Measurements from ENCODE around the gene KCNK18. TPM values are rescaled to one million over a fixed set of nuclear protein-coding genes. Genes with fewer than 3 reads are reported as not detected.

KCNK18 gene
- total RNA-seq, 2 experiments from 2014 or later = not detected

DNA sequence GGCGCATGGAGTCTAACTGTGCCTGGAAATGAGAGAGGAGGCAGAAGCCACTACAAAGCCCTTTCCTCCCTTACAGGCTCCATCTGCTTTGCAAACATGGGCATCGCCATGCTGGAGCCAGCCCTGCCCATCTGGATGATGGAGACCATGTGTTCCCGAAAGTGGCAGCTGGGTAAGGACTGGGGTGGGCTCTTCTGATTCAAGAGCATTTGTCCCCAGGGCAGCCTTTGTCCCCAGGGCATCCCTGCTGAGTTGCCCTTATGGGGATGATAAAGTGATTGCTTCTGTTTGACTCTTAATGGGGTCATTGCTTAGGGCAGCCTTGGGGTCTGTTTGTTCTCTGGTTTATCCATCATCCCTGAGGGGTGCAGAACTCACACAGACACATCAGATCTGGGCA is 60.4 kb downstream of the KCNK18 start:
- H3K27me3 Mint-ChIP-seq = peaks cover 13% of the 10 kb centered on the region
- CTCF ChIA-PET = no interaction called here
- no peak overlapping the region for H3K27ac Mint-ChIP-seq
- H3K36me3 ChIP-seq (ENCODE audit: insufficient read depth, low read length) = no peaks in the 10 kb centered on the region
- H3K36me3 Mint-ChIP-seq (ENCODE audit: low read depth) = no peaks in the 10 kb centered on the region
- intact Hi-C loops (cut with DNase I, micrococcal nuclease) = no loop called here
- no peaks in the 10 kb centered on the region for H3K4me1 ChIP-seq (ENCODE audit: insufficient read depth, low read length)
- no peaks in the 10 kb centered on the region for H3K9me3 Mint-ChIP-seq
- no peak for ATAC-seq (ENCODE audit: poor library complexity)
- no peak for DNase-seq
- H3K4me3 ChIP-seq (ENCODE audit: low read length) = no peak overlapping the region
- no peak overlapping the region for H3K27ac ChIP-seq (ENCODE audit: low read depth in 1 of 2, low read length in 2 of 2)
- no peak overlapping the region for H3K4me3 Mint-ChIP-seq
- peaks cover 0 to 4% of the 10 kb centered on the region in 2 experiments for H3K9me3 ChIP-seq (ENCODE audit: control insufficient read depth in 1 of 2, insufficient read depth in 1 of 2, low read length in 2 of 2)
- no peaks in the 10 kb centered on the region for H3K27me3 ChIP-seq (ENCODE audit: control insufficient read depth in 1 of 2, insufficient read depth in 2 of 2, low read length in 2 of 2)
- peaks cover 16% of the 10 kb centered on the region for H3K4me1 Mint-ChIP-seq (ENCODE audit: low read depth)
- TF ChIP-seq CTCF (IDR thresholded peaks at IDR 0.05) = no peak
- POLR2A ChIA-PET = no interaction called here

- Histone ChIP-seq H3K9me3 (ENCODE audit: control insufficient read depth in 1 of 2, insufficient read depth in 1 of 2, low read length in 2 of 2) (peaks cover 0 to 4% of the 10 kb centered on the region in 2 experiments), H3K4me3 (ENCODE audit: low read length) (no peak overlapping the region), H3K36me3 (ENCODE audit: insufficient read depth, low read length) (no peaks in the 10 kb centered on the region), H3K27me3 (ENCODE audit: control insufficient read depth in 1 of 2, insufficient read depth in 2 of 2, low read length in 2 of 2) (no peaks in the 10 kb centered on the region), H3K4me1 (ENCODE audit: insufficient read depth, low read length) (no peaks in the 10 kb centered on the region), H3K27ac (ENCODE audit: low read depth in 1 of 2, low read length in 2 of 2) (no peak overlapping the region)
- no peak for ATAC-seq (ENCODE audit: poor library complexity)
- H3K27me3 Mint-ChIP-seq = peaks cover 16% of the 10 kb centered on the region
- H3K4me3 Mint-ChIP-seq = no peak overlapping the region
- no peak overlapping the region for H3K27ac Mint-ChIP-seq
- no peak for DNase-seq
- ChIA-PET POLR2A (no interaction called here), CTCF (no interaction called here)
- H3K9me3 Mint-ChIP-seq = no peaks in the 10 kb centered on the region
- H3K4me1 Mint-ChIP-seq (ENCODE audit: low read depth) = peaks cover 16% of the 10 kb centered on the region
- TF ChIP-seq CTCF (IDR thresholded peaks at IDR 0.05) = no peak
- intact Hi-C loops (cut with DNase I, micrococcal nuclease) = no loop called here
- no peaks in the 10 kb centered on the region for H3K36me3 Mint-ChIP-seq (ENCODE audit: low read depth)
Measured at GRCh38 chr10:117259279-117259678, 62.0 kb downstream of the KCNK18 start.

Small RNA genes lying within 50 kb of the gene (microRNA-seq; reads per million reads assigned to microRNA genes)
- not detected for gene MIR3663 (ENCODE audit: borderline microRNAs expressed, borderline replicate concordance)

Other genes with a start within 250 kb of the KCNK18 start
- under 1 TPM; 0.75 to 0.85 TPM for gene SHTN1, start 192.3 kb upstream of the KCNK18 start, total RNA-seq
- not detected for gene VAX1, start 59.2 kb upstream of the KCNK18 start, total RNA-seq
- gene SLC18A2, start 43.6 kb downstream of the KCNK18 start, total RNA-seq = 1 to 10 TPM in 1 of 2 experiments, under 1 TPM in 1; 0.92 to 1.2 TPM
- gene PDZD8, start 178.0 kb downstream of the KCNK18 start, total RNA-seq = 10 to 100 TPM; 25.2 to 31.1 TPM